Mucosa of descending colon (tissue), 3 donors: Measurements from ENCODE around the gene SMC1B. TPM values are rescaled to one million over a fixed set of nuclear protein-coding genes. Genes with fewer than 3 reads are reported as not detected.

Experiments
- ATAC-seq: fragments of 200-7000 bp; cut with Tn5 transposase; one replicate; pipeline ENCODE4 v1.9.1; 2020; ENCODE audit warnings: mild to moderate bottlenecking, moderate library complexity
- DNase-seq, 3 donors: peaks; one replicate each; pipeline ENCODE4 v3.0.0-alpha.2; 2020
- H3K36me3 ChIP-seq: fragments of 200-600 bp; one replicate; pipeline ENCODE4 v1.8.0; 2021; ENCODE audit warnings: low read depth, mild to moderate bottlenecking
- H3K4me1 ChIP-seq: fragments of 200-600 bp; one replicate; pipeline ENCODE4 v1.8.0; 2021; ENCODE audit warnings: low read depth, mild to moderate bottlenecking
- H3K4me3 ChIP-seq: fragments of 200-600 bp; one replicate; pipeline ENCODE4 v1.8.0; 2021; ENCODE audit warnings: mild to moderate bottlenecking
- H3K9me3 ChIP-seq: fragments of 200-600 bp; one replicate; pipeline ENCODE4 v1.8.0; 2021; ENCODE audit warnings: mild to moderate bottlenecking
- intact Hi-C, 2 donors: fragments of 100-400 bp; cut with DNase I in 1 of 2; cut with micrococcal nuclease in 1 of 2; formaldehyde crosslinking; loops; one replicate each; pipeline versions ENCODE4 v1.11.0 to v1.11.1; 2022; cut with DNase I, micrococcal nuclease
- total RNA-seq, 3 donors: library from RNA; stranded (reverse); fragmentation: NEBNext Ultra II Directional in 2 of 3; extraction: Animal tissue kit (Norgen Biotek cat#: 25700) in 2 of 3; gene quantifications; one replicate each; pipeline versions ENCODE4 v1.2.1 to v1.2.4, GENCODE V29; 2021 to 2023
- TF ChIP-seq, protein P1 (sequence below): fragments of 200-600 bp; IDR thresholded peaks from one replicate; pipeline ENCODE4 v1.8.0; 2022; ENCODE audit warnings: antibody characterized with exemption, mild to moderate bottlenecking
- donor health status: DM: no; HTN: no; CAD: no; lungs with moderate emphysema.
- donor health status: DM: no; HTN: no; CAD: no.
- donor health status: DM: no; HTN: yes; CAD: no.

The SMC1B gene
- total RNA-seq, 3 donors from 2014 or later = not detected

GRCh38 chr22:45422237-45422983 is 9.0 kb upstream of the SMC1B start:
- intact Hi-C loops = no loop called here
- H3K36me3 ChIP-seq = no peaks in the 10 kb centered on the region
- ATAC-seq (no peak), DNase-seq (no peak)
- TF ChIP-seq, protein P1, sequence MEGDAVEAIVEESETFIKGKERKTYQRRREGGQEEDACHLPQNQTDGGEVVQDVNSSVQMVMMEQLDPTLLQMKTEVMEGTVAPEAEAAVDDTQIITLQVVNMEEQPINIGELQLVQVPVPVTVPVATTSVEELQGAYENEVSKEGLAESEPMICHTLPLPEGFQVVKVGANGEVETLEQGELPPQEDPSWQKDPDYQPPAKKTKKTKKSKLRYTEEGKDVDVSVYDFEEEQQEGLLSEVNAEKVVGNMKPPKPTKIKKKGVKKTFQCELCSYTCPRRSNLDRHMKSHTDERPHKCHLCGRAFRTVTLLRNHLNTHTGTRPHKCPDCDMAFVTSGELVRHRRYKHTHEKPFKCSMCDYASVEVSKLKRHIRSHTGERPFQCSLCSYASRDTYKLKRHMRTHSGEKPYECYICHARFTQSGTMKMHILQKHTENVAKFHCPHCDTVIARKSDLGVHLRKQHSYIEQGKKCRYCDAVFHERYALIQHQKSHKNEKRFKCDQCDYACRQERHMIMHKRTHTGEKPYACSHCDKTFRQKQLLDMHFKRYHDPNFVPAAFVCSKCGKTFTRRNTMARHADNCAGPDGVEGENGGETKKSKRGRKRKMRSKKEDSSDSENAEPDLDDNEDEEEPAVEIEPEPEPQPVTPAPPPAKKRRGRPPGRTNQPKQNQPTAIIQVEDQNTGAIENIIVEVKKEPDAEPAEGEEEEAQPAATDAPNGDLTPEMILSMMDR = no peak
- no peak overlapping the region for H3K4me3 ChIP-seq
- no peaks in the 10 kb centered on the region for H3K9me3 ChIP-seq
- no peaks in the 10 kb centered on the region for H3K4me1 ChIP-seq

DNA sequence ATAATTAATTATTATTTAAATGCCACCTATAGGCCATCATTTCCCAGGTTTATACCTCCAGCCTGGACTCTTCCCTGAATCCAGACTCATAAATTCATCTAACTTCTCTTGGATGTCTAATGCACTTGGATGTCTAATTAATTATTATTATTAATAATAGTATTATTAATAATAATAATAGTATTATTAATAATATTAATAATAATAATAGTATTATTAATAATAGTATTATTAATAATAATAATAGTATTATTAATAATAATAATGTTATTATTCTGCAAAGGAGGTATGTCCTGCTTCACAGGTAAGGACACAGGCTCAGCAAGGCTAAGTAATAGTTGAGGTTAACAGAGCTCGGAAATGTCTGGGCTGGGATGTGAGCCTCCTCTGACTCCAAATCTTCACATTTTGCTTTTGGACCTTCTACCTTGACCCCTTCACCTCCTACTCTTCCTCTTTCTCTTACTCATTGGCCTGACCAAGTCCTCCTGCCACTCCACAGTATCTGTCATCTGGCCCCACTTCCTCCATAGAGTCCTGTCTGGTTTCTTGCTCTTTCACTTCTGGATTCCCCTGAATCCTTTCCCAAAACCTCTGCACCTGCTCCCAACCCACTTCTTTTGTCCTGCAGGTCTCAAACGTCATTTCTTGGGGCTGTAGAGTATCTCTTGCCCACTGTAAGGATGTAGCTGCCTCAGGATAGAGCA is 8.1 kb upstream of the SMC1B start:
- intact Hi-C loops = no loop called here
- DNase-seq = no peak
- H3K9me3 ChIP-seq = no peaks in the 10 kb centered on the region
- H3K4me3 ChIP-seq = no peak overlapping the region
- no peaks in the 10 kb centered on the region for H3K4me1 ChIP-seq
- no peak for ATAC-seq
- TF ChIP-seq, protein P1 = no peak
- H3K36me3 ChIP-seq = no peaks in the 10 kb centered on the region

GRCh38 chr22:45420539-45420938 is 7.1 kb upstream of the SMC1B start:
- TF ChIP-seq, protein P1 = no peak
- H3K9me3 ChIP-seq = no peaks in the 10 kb centered on the region
- intact Hi-C loops = no loop called here
- DNase-seq (no peak), ATAC-seq (no peak)
- H3K4me3 ChIP-seq = no peak overlapping the region
- no peaks in the 10 kb centered on the region for H3K36me3 ChIP-seq
- H3K4me1 ChIP-seq = no peaks in the 10 kb centered on the region

- no peak for ATAC-seq
- Histone ChIP-seq H3K4me1 (no peaks in the 10 kb centered on the region), H3K36me3 (no peaks in the 10 kb centered on the region), H3K4me3 (no peak overlapping the region), H3K9me3 (no peaks in the 10 kb centered on the region)
- TF ChIP-seq, protein P1 = no peak
- DNase-seq = no peak
- intact Hi-C loops = no loop called here
These were observed 6.6 kb upstream of the SMC1B start for GRCh38 chr22:45420011-45420410.

DNA sequence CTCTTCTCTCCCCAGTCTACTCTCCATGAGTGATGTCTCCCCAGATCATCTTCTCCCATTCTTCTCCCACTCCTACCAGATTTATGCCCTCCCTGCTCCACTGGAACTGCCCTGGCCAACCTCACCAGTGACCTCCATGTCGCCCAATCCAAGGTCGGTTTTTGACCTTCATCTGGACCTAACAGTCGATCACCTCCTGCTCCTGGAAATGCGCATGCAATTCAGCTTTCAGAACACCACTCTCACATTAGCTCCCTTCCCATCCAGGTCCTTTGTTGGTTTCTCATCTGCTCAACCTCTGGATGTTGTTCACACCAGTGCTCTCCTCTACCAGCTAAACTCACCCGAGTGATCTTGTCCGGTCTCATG is 5.4 kb upstream of the SMC1B start:
- ATAC-seq (no peak), DNase-seq (no peak)
- Histone ChIP-seq H3K4me3 (no peak overlapping the region), H3K4me1 (no peaks in the 10 kb centered on the region), H3K36me3 (no peaks in the 10 kb centered on the region), H3K9me3 (no peaks in the 10 kb centered on the region)
- intact Hi-C loops = no loop called here
- TF ChIP-seq, protein P1 = no peak
